Rectal smooth muscle tissue (tissue), 1 donor: Measurements from ENCODE around the gene BTN3A1.

Experiments
- H3K27ac ChIP-seq: one replicate; pipeline ENCODE4 v1.7.0; 2013; ENCODE audit warnings: low read depth, low read length, inconsistent platforms
- H3K27me3 ChIP-seq: one replicate; pipeline ENCODE4 v1.7.0; 2013; ENCODE audit warnings: low read length; ENCODE audit not compliant: control insufficient read depth, insufficient read depth
- H3K36me3 ChIP-seq: one replicate; pipeline ENCODE4 v1.7.0; 2013; ENCODE audit warnings: low read length; ENCODE audit not compliant: control insufficient read depth, insufficient read depth
- H3K4me1 ChIP-seq: one replicate; pipeline ENCODE4 v1.7.0; 2013; ENCODE audit warnings: low read length; ENCODE audit not compliant: control insufficient read depth, insufficient read depth
- H3K4me3 ChIP-seq: one replicate; pipeline ENCODE4 v1.7.0; 2013; ENCODE audit warnings: low read length
- H3K9ac ChIP-seq: one replicate; pipeline ENCODE4 v1.7.0; 2013; ENCODE audit warnings: low read length

Gene BTN3A1

GRCh38 chr6:26382121-26382520, 20.0 kb upstream of the BTN3A1 start:
- Histone ChIP-seq H3K27me3 (no peaks in the 10 kb centered on the region), H3K4me3 (no peak overlapping the region), H3K27ac (no peak overlapping the region)

DNA sequence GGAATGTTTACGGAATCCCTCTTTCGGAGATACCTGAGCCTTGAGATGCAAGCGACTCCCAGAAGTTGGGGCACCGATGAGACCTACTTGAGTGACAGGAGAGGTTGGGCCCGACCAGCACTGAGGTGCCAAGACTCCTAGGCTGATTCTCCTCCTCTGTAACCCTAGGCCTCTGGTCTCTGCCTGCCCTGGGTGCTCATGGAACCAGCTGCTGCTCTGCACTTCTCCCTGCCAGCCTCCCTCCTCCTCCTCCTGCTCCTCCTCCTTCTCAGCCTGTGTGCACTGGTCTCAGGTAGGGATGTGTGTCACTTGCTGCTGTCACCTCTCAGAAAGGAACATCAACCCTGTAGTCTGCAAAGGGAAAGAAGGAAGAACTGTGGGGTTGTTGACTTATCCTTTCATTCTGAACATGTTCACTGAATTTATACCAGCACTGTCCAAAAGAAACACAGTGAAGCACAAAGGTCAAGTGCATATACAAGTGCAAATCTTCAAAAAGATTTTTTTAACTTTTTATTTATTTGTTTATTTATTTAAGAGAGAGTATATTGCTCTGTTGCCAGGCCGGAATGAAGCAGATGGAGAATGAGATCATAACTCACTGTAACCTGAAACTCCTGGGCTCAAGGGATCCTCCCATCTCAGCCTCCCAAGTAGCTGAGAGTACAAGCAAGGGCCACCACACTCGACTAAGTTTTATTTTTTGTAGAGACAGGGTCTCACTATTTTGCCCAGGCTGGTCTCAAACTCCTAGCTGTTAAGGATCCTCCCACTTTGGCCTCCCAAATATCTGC, 18.3 kb upstream of the BTN3A1 start:
- H3K27ac ChIP-seq = peak overlapping the region; percentile 70
- H3K4me3 ChIP-seq = peak overlapping the region; percentile 85
- no peaks in the 10 kb centered on the region for H3K4me1 ChIP-seq
- no peaks in the 10 kb centered on the region for H3K27me3 ChIP-seq
- H3K36me3 ChIP-seq = no peaks in the 10 kb centered on the region
- peak overlapping the region; percentile 69 for H3K9ac ChIP-seq

More at GRCh38 chr6:26382121-26382520, 20.0 kb upstream of the BTN3A1 start:
- no peaks in the 10 kb centered on the region for H3K4me1 ChIP-seq
- H3K9ac ChIP-seq = no peak overlapping the region
- H3K36me3 ChIP-seq = no peaks in the 10 kb centered on the region

- Histone ChIP-seq H3K9ac (no peak overlapping the region), H3K4me1 (no peaks in the 10 kb centered on the region), H3K36me3 (no peaks in the 10 kb centered on the region), H3K27me3 (no peaks in the 10 kb centered on the region), H3K27ac (no peak overlapping the region), H3K4me3 (no peak overlapping the region)
Observed at GRCh38 chr6:26385734-26386125, 16.3 kb upstream of the BTN3A1 start.

- Histone ChIP-seq H3K9ac (no peak overlapping the region), H3K4me3 (no peak overlapping the region), H3K36me3 (peaks cover 4% of the 10 kb centered on the region)
Observed at GRCh38 chr6:26387565-26387964, 14.5 kb upstream of the BTN3A1 start.

GRCh38 chr6:26388014-26388413, 14.1 kb upstream of the BTN3A1 start:
- H3K4me3 ChIP-seq = no peak overlapping the region
- H3K9ac ChIP-seq = no peak overlapping the region
- H3K27ac ChIP-seq = no peak overlapping the region
- H3K4me1 ChIP-seq = no peaks in the 10 kb centered on the region
- H3K27me3 ChIP-seq = no peaks in the 10 kb centered on the region
- peaks cover 4% of the 10 kb centered on the region for H3K36me3 ChIP-seq

More at GRCh38 chr6:26387565-26387964, 14.5 kb upstream of the BTN3A1 start:
- no peak overlapping the region for H3K27ac ChIP-seq
- no peaks in the 10 kb centered on the region for H3K4me1 ChIP-seq
- H3K27me3 ChIP-seq = no peaks in the 10 kb centered on the region

DNA sequence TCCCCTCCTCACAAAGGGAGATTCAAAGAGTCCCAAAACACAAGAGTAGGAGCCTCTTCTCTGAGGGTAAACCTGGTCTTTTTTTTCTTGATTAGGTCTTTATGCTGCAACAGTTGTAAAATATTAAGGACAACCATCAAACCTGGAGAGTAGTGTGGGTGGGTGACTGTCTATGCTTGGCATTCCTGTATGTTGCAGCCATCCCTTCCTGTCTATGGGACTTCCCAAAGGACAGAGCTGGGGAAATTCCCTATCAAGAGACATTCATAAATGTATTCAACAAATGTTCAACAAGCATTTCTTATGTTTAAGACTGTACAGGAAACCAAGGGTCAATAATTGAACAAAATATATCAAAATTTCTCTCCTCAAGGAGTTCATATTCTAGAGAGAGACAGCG, 13.6 kb upstream of the BTN3A1 start:
- H3K27me3 ChIP-seq = no peaks in the 10 kb centered on the region
- H3K4me3 ChIP-seq = no peak overlapping the region
- H3K27ac ChIP-seq = no peak overlapping the region
- H3K9ac ChIP-seq = no peak overlapping the region
- no peaks in the 10 kb centered on the region for H3K4me1 ChIP-seq
- H3K36me3 ChIP-seq = peaks cover 4% of the 10 kb centered on the region

DNA sequence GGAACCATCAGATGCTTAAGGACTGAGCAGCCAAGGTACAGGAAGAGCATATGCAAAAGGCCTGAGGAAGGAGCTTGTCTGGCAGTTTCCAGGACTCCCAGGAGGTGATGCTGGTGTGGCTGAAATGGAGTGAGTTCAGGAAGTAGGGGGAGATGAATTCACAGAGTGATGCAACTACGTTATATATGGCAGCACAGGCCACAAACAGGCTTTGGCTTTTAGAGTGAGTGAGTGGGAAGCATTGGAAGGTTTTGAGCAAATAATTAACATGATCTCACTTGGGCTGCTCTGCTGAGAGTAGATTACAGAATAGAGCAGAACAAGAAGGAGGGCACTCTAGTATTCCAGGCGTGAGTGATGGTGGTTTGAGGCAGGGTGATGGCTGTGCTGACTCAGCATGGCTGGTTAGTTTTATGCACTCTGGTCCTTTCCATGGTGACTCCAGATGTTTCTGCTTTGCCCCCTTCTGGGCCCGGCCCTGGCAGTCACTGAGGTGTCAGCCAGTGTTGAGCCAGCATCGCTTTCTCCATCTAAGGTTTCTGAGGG, 12.7 kb upstream of the BTN3A1 start:
- Histone ChIP-seq H3K9ac (no peak overlapping the region), H3K27me3 (no peaks in the 10 kb centered on the region), H3K36me3 (peaks cover 4% of the 10 kb centered on the region), H3K4me3 (no peak overlapping the region), H3K27ac (no peak overlapping the region), H3K4me1 (no peaks in the 10 kb centered on the region)

GRCh38 chr6:26390531-26390930, 11.5 kb upstream of the BTN3A1 start:
- Histone ChIP-seq H3K4me1 (no peaks in the 10 kb centered on the region), H3K27ac (no peak overlapping the region), H3K36me3 (peaks cover 4% of the 10 kb centered on the region), H3K9ac (no peak overlapping the region), H3K27me3 (no peaks in the 10 kb centered on the region), H3K4me3 (no peak overlapping the region)

GRCh38 chr6:26392932-26393636, 9.0 kb upstream of the BTN3A1 start:
- H3K4me1 ChIP-seq = no peaks in the 10 kb centered on the region

DNA sequence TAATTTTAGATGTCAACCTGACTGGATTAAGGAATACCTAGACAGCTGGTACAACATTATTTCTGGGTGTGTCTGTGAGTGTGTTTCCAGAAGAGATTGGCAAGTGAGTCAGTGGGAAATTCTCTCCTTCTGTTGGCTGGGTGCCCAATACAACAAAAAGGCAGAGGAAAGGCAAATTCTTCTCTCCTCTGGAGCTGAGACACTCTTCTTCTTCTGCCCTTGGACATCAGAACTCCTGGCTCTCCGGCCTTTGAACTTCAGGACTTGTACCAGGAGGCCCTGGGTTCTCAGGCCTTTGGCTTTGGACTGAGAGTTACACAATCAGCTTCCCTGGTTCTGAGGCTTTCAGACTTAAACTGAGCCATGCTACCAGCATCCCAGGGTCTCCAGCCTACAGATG, 7.8 kb upstream of the BTN3A1 start:
- Histone ChIP-seq H3K27ac (no peak overlapping the region), H3K4me1 (no peaks in the 10 kb centered on the region), H3K9ac (no peak overlapping the region), H3K36me3 (peaks cover 4% of the 10 kb centered on the region), H3K27me3 (no peaks in the 10 kb centered on the region), H3K4me3 (no peak overlapping the region)

More at GRCh38 chr6:26392932-26393636, 9.0 kb upstream of the BTN3A1 start:
- H3K4me3 ChIP-seq = no peak overlapping the region
- no peak overlapping the region for H3K27ac ChIP-seq
- H3K36me3 ChIP-seq = peaks cover 4% of the 10 kb centered on the region
- H3K9ac ChIP-seq = no peak overlapping the region
- H3K27me3 ChIP-seq = no peaks in the 10 kb centered on the region

- peaks cover 3% of the 10 kb centered on the region for H3K4me1 ChIP-seq
- no peaks in the 10 kb centered on the region for H3K27me3 ChIP-seq
- H3K27ac ChIP-seq = no peak overlapping the region
- H3K9ac ChIP-seq = no peak overlapping the region
- H3K4me3 ChIP-seq = no peak overlapping the region
- no peaks in the 10 kb centered on the region for H3K36me3 ChIP-seq
Observed at GRCh38 chr6:26398555-26398954, 3.5 kb upstream of the BTN3A1 start.

DNA sequence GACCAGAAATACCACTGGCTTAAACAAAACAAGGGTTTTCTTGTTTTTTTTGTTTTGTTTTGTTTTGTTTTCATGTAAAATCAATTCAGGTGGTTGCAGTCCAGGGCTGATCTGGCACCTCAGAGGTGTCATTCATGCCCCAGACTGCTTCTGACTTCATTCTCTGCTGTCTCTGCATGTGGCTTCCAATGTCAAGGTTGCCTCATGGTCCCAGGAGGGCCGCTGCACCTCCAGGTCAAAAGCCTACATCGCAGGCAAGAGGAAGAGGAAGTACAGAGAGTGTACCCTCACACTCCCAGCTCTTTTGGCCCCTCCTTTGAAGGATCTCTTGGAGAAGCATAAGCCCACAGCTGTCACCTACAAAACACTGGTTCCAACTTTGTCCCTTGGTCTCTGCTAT, 1.4 kb upstream of the BTN3A1 start:
- Histone ChIP-seq H3K27ac (no peak overlapping the region), H3K9ac (no peak overlapping the region), H3K4me3 (no peak overlapping the region), H3K36me3 (peaks cover 4% of the 10 kb centered on the region), H3K27me3 (no peaks in the 10 kb centered on the region), H3K4me1 (peaks cover 3% of the 10 kb centered on the region)
